Chondrocyte (in vitro differentiated cells): ENCODE results near the gene TEX47. TPM values are rescaled to one million over a fixed set of nuclear protein-coding genes. Genes with fewer than 3 reads are reported as not detected.
A peak's percentile ranks its signal among the peaks of the same experiment; 100 is the strongest.

Experiments used
- DNase-seq: peaks from one replicate; pipeline ENCODE4 v3.0.0; 2021; ENCODE audit warnings: mixed read lengths, low spot score
- H3K27ac Mint-ChIP-seq: one replicate; pipeline ENCODE4 v1.8.0; 2021; ENCODE audit warnings: mild to moderate bottlenecking, moderate library complexity, mixed read lengths; ENCODE audit not compliant: unreplicated experiment
- H3K27me3 Mint-ChIP-seq: 2 replicates; pipeline ENCODE4 v1.8.0; 2021; ENCODE audit warnings: low read depth, mixed read lengths
- H3K36me3 Mint-ChIP-seq: 2 replicates; pipeline ENCODE4 v1.8.0; 2021; ENCODE audit warnings: low read depth, mixed read lengths
- H3K4me1 Mint-ChIP-seq: 2 replicates; pipeline ENCODE4 v1.8.0; 2021; ENCODE audit warnings: low read depth, mild to moderate bottlenecking, mixed read lengths
- H3K4me3 Mint-ChIP-seq: one replicate; pipeline ENCODE4 v1.8.0; 2021; ENCODE audit warnings: mild to moderate bottlenecking, moderate library complexity, mixed read lengths; ENCODE audit not compliant: unreplicated experiment
- H3K9me3 Mint-ChIP-seq: 2 replicates; pipeline ENCODE4 v1.8.0; 2021; ENCODE audit warnings: low read depth, mixed read lengths
- CTCF ChIP-seq: fragments of 200-600 bp; sonication (generic); IDR thresholded peaks from 2 replicates; pipeline ENCODE4 v1.5.0; 2021; ENCODE audit warnings: antibody characterized with exemption, mild to moderate bottlenecking, moderate library complexity
- total RNA-seq: library from RNA; stranded (reverse); gene quantifications from 3 replicates; pipeline ENCODE4 v1.2.1, GENCODE V29; 2021

TEX47 gene
- total RNA-seq, 1 donor from 2014 or later, result not detected

GRCh38 chr7:88761779-88762178 lies 33.8 kb downstream of the TEX47 start:
- H3K36me3 Mint-ChIP-seq, result no peaks in the 10 kb centered on the region
- peaks cover 8% of the 10 kb centered on the region for H3K4me1 Mint-ChIP-seq
- no peak for TF ChIP-seq CTCF
- H3K9me3 Mint-ChIP-seq, result no peaks in the 10 kb centered on the region
- H3K27me3 Mint-ChIP-seq, result peaks cover 54% of the 10 kb centered on the region
- no peak overlapping the region for H3K27ac Mint-ChIP-seq
- no peak for DNase-seq
- H3K4me3 Mint-ChIP-seq, result no peak overlapping the region

DNA sequence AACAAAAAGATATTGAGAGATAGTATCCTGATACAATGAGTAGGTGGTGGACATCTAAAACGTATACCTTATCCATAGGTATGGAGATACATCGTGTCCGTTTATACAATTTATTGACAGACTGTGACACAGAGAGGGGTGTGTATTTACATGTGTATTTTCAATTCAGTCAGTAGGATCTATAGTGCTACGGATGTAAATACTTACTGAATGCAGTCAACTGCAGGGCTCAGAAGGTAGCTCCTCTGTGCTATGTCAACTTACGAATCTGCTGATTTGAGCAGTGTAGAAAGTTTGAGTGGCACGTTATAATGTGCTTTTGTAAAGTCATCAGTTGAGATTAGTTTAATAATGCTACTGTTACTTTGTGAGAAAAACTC lies 35.4 kb downstream of the TEX47 start:
- no peak overlapping the region for H3K4me3 Mint-ChIP-seq
- H3K4me1 Mint-ChIP-seq, result peaks cover 8% of the 10 kb centered on the region
- no peak for TF ChIP-seq CTCF
- DNase-seq, result no peak
- no peak overlapping the region for H3K27ac Mint-ChIP-seq
- no peaks in the 10 kb centered on the region for H3K9me3 Mint-ChIP-seq
- H3K27me3 Mint-ChIP-seq, result peaks cover 66% of the 10 kb centered on the region
- H3K36me3 Mint-ChIP-seq, result no peaks in the 10 kb centered on the region

DNA sequence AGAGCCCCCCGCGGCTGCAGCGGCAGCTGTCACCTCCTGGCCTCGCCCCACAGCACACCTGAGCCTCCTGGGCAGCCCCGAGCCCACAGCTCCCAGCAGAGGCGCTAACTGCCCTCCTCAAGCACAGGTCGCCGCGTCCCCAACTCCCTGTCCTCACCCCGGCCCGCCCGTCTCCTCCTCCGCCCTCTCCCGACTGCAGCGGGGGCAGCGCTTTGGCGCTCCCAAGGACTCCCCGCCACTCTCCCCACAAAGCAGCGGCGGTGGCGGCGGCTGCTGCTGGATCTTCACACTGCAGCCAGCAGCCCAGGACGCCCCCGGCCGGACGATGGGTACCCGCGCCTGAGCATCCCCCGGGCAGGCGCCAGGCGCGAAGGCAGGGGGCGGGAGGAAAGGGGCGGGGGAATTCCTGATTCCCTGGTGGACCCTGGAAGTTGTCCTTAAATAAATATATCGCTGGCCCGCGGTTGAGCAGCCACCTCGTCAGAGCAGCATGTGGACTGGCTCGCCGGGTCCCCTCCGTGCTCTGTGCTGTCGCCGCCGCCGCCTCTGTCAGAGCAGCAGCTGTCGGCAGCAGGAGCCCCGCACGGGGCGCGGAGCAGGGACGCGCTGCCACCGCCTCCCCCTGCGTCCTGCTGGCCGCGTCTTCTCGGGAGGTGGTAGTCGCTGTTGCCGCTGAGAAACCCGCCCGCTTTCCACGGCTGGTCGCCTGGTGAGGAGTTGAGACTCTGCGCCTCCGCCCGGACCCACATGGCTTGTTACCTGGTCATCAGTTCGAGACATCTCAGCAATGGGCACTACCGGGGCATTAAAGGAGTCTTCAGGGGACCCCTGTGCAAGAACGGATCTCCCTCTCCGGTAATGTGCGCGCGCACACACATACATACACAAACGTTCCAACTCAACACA lies 36.1 kb downstream of the TEX47 start, which contains the start of gene ZNF804B:
Gene ZNF804B, plus strand, starts transcription at position 471 of the 906 bp plus-strand sequence. Its CDS starts 277 bp downstream, at position 748.
- no peaks in the 10 kb centered on the region for H3K9me3 Mint-ChIP-seq
- peak within 1 kb of the TSS; percentile 61 for H3K4me3 Mint-ChIP-seq
- no peak for TF ChIP-seq CTCF
- DNase-seq, result peak; percentile 91
- H3K36me3 Mint-ChIP-seq, result no peaks in the 10 kb centered on the region
- H3K4me1 Mint-ChIP-seq, result peaks cover 8% of the 10 kb centered on the region
- no peak within 1 kb of the TSS for H3K27ac Mint-ChIP-seq
- peaks cover 66% of the 10 kb centered on the region for H3K27me3 Mint-ChIP-seq

DNA sequence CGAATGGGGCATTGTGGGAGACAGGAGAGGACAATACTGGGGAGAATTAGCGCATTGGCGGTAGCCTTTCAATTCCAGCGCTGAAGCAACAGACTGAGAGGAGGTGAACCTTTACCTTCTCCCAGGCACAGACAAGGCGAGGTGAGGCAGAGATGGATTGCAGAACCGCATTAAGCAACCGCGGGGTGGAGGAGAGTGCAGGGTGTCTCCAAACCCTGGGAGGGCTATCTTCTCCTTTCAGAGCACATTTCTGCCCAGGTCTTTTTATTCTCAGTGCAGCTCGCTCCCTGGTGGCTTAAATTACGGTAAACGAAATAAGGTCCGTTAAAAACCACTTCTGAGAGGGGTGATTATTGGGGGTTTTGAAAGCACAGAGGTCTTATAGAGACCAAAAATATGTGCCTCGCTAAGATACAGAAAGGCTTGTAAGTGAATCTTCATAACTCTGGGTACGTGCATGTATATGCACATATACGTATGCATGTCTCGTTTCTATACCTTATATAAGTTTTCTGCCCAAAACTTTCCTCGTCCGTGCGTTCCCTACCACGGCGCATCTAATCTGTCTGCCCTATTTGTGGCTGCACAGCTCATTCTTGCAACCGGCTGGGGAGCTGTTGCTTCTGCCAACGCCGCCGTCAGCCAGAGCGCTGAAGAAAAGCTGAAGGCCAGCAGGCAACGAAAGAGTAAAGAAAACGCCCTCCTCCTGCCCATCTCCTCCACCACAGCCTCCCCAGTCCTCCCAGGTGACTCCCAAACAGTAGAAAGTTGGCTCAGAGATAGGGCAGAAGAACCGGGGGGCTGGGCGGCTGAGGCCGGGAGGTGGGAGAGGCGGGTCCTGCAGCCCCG lies 36.9 kb downstream of the TEX47 start:
- H3K36me3 Mint-ChIP-seq, result no peaks in the 10 kb centered on the region
- H3K27ac Mint-ChIP-seq, result no peak overlapping the region
- H3K9me3 Mint-ChIP-seq, result no peaks in the 10 kb centered on the region
- peak overlapping the region; percentile 61 for H3K4me3 Mint-ChIP-seq
- H3K4me1 Mint-ChIP-seq, result peaks cover 8% of the 10 kb centered on the region
- peaks cover 67% of the 10 kb centered on the region for H3K27me3 Mint-ChIP-seq
- TF ChIP-seq CTCF, result peak; percentile 7
- no peak for DNase-seq

DNA sequence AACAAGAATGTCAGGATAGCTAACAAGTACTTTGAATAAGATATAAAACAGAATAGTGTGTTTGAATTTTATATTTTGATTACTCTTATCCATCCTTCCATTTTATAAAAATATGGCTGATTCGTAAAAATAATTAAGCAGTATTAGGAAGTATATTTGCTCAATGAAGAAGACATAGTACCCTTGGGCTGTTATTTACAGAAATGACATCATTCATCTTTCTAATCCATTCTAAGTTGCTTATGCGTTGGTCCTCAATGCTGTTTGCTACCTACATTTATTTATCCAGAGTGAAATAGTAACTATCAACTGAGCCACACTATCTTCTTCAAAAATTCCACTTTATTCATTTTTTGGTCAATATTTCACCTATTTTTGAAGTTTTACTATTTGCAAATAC lies 38.2 kb downstream of the TEX47 start:
- Mint-ChIP-seq H3K36me3 (no peaks in the 10 kb centered on the region), H3K27ac (no peak overlapping the region), H3K4me1 (peaks cover 8% of the 10 kb centered on the region), H3K9me3 (no peaks in the 10 kb centered on the region), H3K4me3 (no peak overlapping the region), H3K27me3 (peaks cover 69% of the 10 kb centered on the region)
- no peak for DNase-seq
- TF ChIP-seq CTCF, result no peak
